HepG2 (cell line): ENCODE data around the gene CCDC88A. TPM values are rescaled to one million over a fixed set of nuclear protein-coding genes. Genes with fewer than 3 reads are reported as not detected.

Source experiments
- ATAC-seq: fragments of 200-7000 bp; cut with Tn5 transposase; 3 replicates; pipeline ENCODE4 v1.9.1; 2020; ENCODE audit warnings: mild to moderate bottlenecking, moderate library complexity
- BruUV-seq: library from RNA; stranded (reverse); fragments of 400-500 nt; replicated peaks from 2 replicates; lab custom pipeline; 2021; lab: Mats Ljungman, UMichigan
- CTCF ChIA-PET: fragments of 300-600 bp; formaldehyde crosslinking; extraction: SDS; loops from one replicate; lab custom pipeline; 2021; ENCODE audit warnings: low total read pairs, inconsistent platforms, low intra/inter-chr PET ratio; lab: Yijun Ruan, JAX
- POLR2A ChIA-PET: fragments of 350-600 bp; sonication (Branson Sonifier 250); formaldehyde crosslinking; loops from one replicate; lab custom pipeline; 2020; ENCODE audit warnings: antibody characterized with exemption, inconsistent platforms; lab: Yijun Ruan, JAX
- DNase-seq: peaks from one replicate; pipeline ENCODE4 v3.0.0-alpha.2; 2015; ENCODE audit warnings: low spot score
- FAIRE-seq: peaks from 3 replicates; lab custom pipeline; 2011; peaks lifted over from hg19 to GRCh38; lab: Jason Lieb, UNC
- H2AFZ ChIP-seq: one replicate; pipeline ENCODE4 v1.6.1; 2011; ENCODE audit warnings: low read length, inconsistent platforms
- H3K27ac ChIP-seq: fragments of 300-600 bp; 3 replicates; pipeline ENCODE4 v1.8.0; 2011; ENCODE audit warnings: mixed run types, mild to moderate bottlenecking, mixed read lengths, low read length, inconsistent platforms; ENCODE audit not compliant: insufficient read depth; ENCODE audit errors: extremely low read length
- H3K27me3 ChIP-seq, 2 experiments: fragments of 200-600 bp in 1 of 2; 2 replicates in 1 of 2; 3 replicates in 1 of 2; pipeline versions ENCODE4 v1.6.0 to v1.8.0; 2011; ENCODE audit warnings: low read length in 2 of 2, mild to moderate bottlenecking in 2 of 2, moderate library complexity in 2 of 2, inconsistent platforms in 1 of 2; ENCODE audit not compliant: insufficient read depth in 2 of 2, control insufficient read depth in 1 of 2
- H3K36me3 ChIP-seq, 2 experiments: fragments of 200-600 bp in 1 of 2; replicated peaks in 1 of 2; 2 replicates in 1 of 2; 3 replicates in 1 of 2; pipeline versions ENCODE4 v1.5.1 to v1.8.0; 2011; ENCODE audit warnings: low read length in 2 of 2, inconsistent platforms in 1 of 2; ENCODE audit not compliant: insufficient read depth in 2 of 2, control insufficient read depth in 1 of 2
- H3K4me1 ChIP-seq: 2 replicates; pipeline ENCODE4 v1.5.1; 2012; ENCODE audit warnings: low read length, inconsistent platforms; ENCODE audit not compliant: insufficient read depth
- H3K4me2 ChIP-seq: 2 replicates; pipeline ENCODE4 v1.6.0; 2011; ENCODE audit warnings: low read depth, low read length, inconsistent platforms
- H3K4me3 ChIP-seq, 3 experiments: fragments of 200-600 bp in 1 of 3; sonication (generic), shearing (Covaris generic) in 1 of 3; replicated peaks in 1 of 3; 2 replicates each; pipeline ENCODE4 v1.5.1; 2011 to 2016; ENCODE audit warnings: low read length in 3 of 3, inconsistent platforms in 2 of 3, low read depth in 2 of 3, mild to moderate bottlenecking in 2 of 3, control low read depth in 1 of 3, mixed read lengths in 1 of 3; ENCODE audit not compliant: insufficient read depth in 1 of 3
- H3K79me2 ChIP-seq: one replicate; pipeline ENCODE4 v1.6.1; 2011; ENCODE audit warnings: low read length, inconsistent platforms; ENCODE audit not compliant: insufficient read depth
- H3K9ac ChIP-seq: 2 replicates; pipeline ENCODE4 v1.6.0; 2011; ENCODE audit warnings: mild to moderate bottlenecking, low read depth, low read length, inconsistent platforms; ENCODE audit not compliant: insufficient read depth
- H3K9me3 ChIP-seq: 2 replicates; pipeline ENCODE4 v1.5.1; 2012; ENCODE audit warnings: mild to moderate bottlenecking, low read length
- H4K20me1 ChIP-seq: 2 replicates; pipeline ENCODE4 v1.6.0; 2011; ENCODE audit warnings: inconsistent platforms, mild to moderate bottlenecking, low read length, moderate library complexity; ENCODE audit not compliant: insufficient read depth
- KAT2B ChIP-seq: fragments of 150-350 bp; IDR thresholded peaks from 2 replicates; pipeline ENCODE4 v1.6.1; 2014; ENCODE audit warnings: low read depth, low read length, borderline replicate concordance
- MATR3 ChIP-seq: sonication (generic); formaldehyde crosslinking; IDR thresholded peaks from 2 replicates; pipeline ENCODE4 v1.4.0; 2020; ENCODE audit warnings: missing genetic modification reagents
- MED13 ChIP-seq: sonication (generic); formaldehyde crosslinking; IDR thresholded peaks from 2 replicates; pipeline ENCODE4 v1.5.0; 2020; ENCODE audit warnings: missing genetic modification reagents
- NFIC ChIP-seq: IDR thresholded peaks from 2 replicates; pipeline ENCODE4 v1.6.1; 2012; ENCODE audit warnings: mild to moderate bottlenecking, low read length, inconsistent platforms
- NRL ChIP-seq: sonication (generic); formaldehyde crosslinking; IDR thresholded peaks from 2 replicates; pipeline ENCODE4 v1.5.0; 2020; ENCODE audit warnings: missing genetic modification reagents, mild to moderate bottlenecking, moderate library complexity, borderline replicate concordance
- SMAD3 ChIP-seq: sonication (generic); formaldehyde crosslinking; IDR thresholded peaks from 2 replicates; pipeline ENCODE4 v1.4.0; 2020; ENCODE audit warnings: missing genetic modification reagents
- ZNF264 ChIP-seq: sonication (generic); formaldehyde crosslinking; IDR thresholded peaks from 2 replicates; pipeline ENCODE4 v1.4.0; 2020; ENCODE audit warnings: missing genetic modification reagents
- ZNF317 ChIP-seq: sonication (generic); formaldehyde crosslinking; IDR thresholded peaks from 2 replicates; pipeline ENCODE4 v1.5.0; 2020; ENCODE audit warnings: mild to moderate bottlenecking, missing genetic modification reagents
- ZNF513 ChIP-seq: sonication (generic); formaldehyde crosslinking; conservative IDR thresholded peaks from 2 replicates; pipeline ENCODE4 v1.5.0; 2020; ENCODE audit warnings: missing genetic modification reagents
- ZNF672 ChIP-seq: sonication (generic); formaldehyde crosslinking; IDR thresholded peaks from 2 replicates; pipeline ENCODE4 v1.8.1; 2022; ENCODE audit warnings: missing genetic modification reagents
- ZNF883 ChIP-seq: sonication (generic); formaldehyde crosslinking; IDR thresholded peaks from 2 replicates; pipeline ENCODE4 v1.5.1; 2020; ENCODE audit warnings: mild to moderate bottlenecking, missing genetic modification reagents; ENCODE audit errors: not compliant biosample characterization
- WGBS: methylation state at CpG from one replicate; pipeline ENCODE4 v1.1.6; 2017; ENCODE audit warnings: low lambda C conversion rate; 5-methylcytosine and 5-hydroxymethylcytosine counted together
- in situ Hi-C: cut with HindIII; loops from 2 replicates; pipeline ENCODE4 v1.10.0; 2017; ENCODE audit warnings: low pct_unique_long_range_greater_than_20kb; ENCODE audit not compliant: extremely low pct_ligation_motif_present
- intact Hi-C: fragments of 100-400 bp; cut with micrococcal nuclease; formaldehyde crosslinking; loops from one replicate; pipeline ENCODE4 v1.10.0; 2022; ENCODE audit not compliant: unreplicated experiment
- polyA plus RNA-seq, 8 experiments: library from polyadenylated mRNA; depleted of rRNA in 3 of 8; stranded (reverse) in 7 of 8; unstranded in 1 of 8; fragments of >200 nt; fragmentation: Illumina TruSeq in 4 of 8; extraction: Trizol in 4 of 8; gene quantifications; 2 replicates each; pipeline versions ENCODE4 v1.2.1 to v1.2.3, GENCODE V29; 2011 to 2016; ENCODE audit warnings: low read depth in 4 of 8, missing spikeins in 1 of 8, mixed read lengths in 1 of 8; ENCODE audit not compliant: insufficient read depth in 1 of 8
- total RNA-seq, 5 experiments: library from RNA; depleted of rRNA; stranded (reverse); fragments of >200 nt; fragmentation: Illumina TruSeq; extraction: Trizol; gene quantifications; 2 replicates each; pipeline ENCODE4 v1.2.3, GENCODE V29; 2016; ENCODE audit warnings: low read depth in 1 of 5

Gene CCDC88A
- total and polyA plus RNA-seq, 2 of the 13 experiments (the other 11 are each of a cell fraction or from before 2014, with no cell fraction given): 43.2 to 84.1 TPM

GRCh38 chr2:55431982-55432627 lies 12.4 kb upstream of the CCDC88A start (continued):
- no peak for TF ChIP-seq ZNF672 (CRISPR knock-in tag)

- WGBS: 2% methylated on average over 3 of the region's 3 CpGs
- POLR2A ChIA-PET: no interaction called here
These were observed 10.7 kb upstream of the CCDC88A start for GRCh38 chr2:55430211-55430975.

GRCh38 chr2:55428258-55428657 lies 8.6 kb upstream of the CCDC88A start:
- Histone ChIP-seq H3K4me3 (no peak overlapping the region), H3K4me1 (peaks cover 34% of the 10 kb centered on the region), H3K9me3 (no peaks in the 10 kb centered on the region), H3K36me3 (no peaks in the 10 kb centered on the region), H4K20me1 (no peaks in the 10 kb centered on the region), H3K9ac (no peak overlapping the region), H3K27ac (no peak overlapping the region), H3K4me2 (no peak overlapping the region), H3K79me2 (no peaks in the 10 kb centered on the region), H3K27me3 (no peaks in the 10 kb centered on the region), H2AFZ (no peak overlapping the region)
- WGBS: 56% methylated on average over 3 of the region's 3 CpGs
- in situ Hi-C loops (no loop called here), intact Hi-C loops (no loop called here)
- ATAC-seq: no peak
- POLR2A ChIA-PET: no interaction called here
- CTCF ChIA-PET: no interaction called here
- no TSS peak for BruUV-seq
- FAIRE-seq: no peak
- DNase-seq: no peak
- TF ChIP-seq NFIC (no peak), ZNF317 (CRISPR knock-in tag) (no peak), NRL (CRISPR knock-in tag) (no peak), KAT2B (0 out of 2 replicates have a peak, but pooled peaks have one; percentile 18), MATR3 (CRISPR knock-in tag) (no peak), ZNF264 (no peak), ZNF513 (CRISPR knock-in tag) (no peak), ZNF883 (CRISPR knock-in tag) (no peak), SMAD3 (CRISPR knock-in tag) (no peak)

More at GRCh38 chr2:55430211-55430975, 10.7 kb upstream of the CCDC88A start:
- Histone ChIP-seq H3K36me3 (no peaks in the 10 kb centered on the region), H4K20me1 (no peaks in the 10 kb centered on the region), H3K79me2 (no peaks in the 10 kb centered on the region), H3K4me1 (peaks cover 28% of the 10 kb centered on the region), H3K27ac (no peak overlapping the region), H3K9ac (no peak overlapping the region), H2AFZ (no peak overlapping the region), H3K4me2 (no peak overlapping the region), H3K4me3 (no peak overlapping the region), H3K9me3 (no peaks in the 10 kb centered on the region), H3K27me3 (no peaks in the 10 kb centered on the region)
- DNase-seq (no peak), ATAC-seq (no peak), FAIRE-seq (no peak)
- no peak for TF ChIP-seq MED13 (CRISPR knock-in tag)
- CTCF ChIA-PET: no interaction called here
- no TSS peak for BruUV-seq
- intact Hi-C loops: loop anchor here (10.0 kb wide), 2 partner anchors 116 to 416 kb away; no protein-coding TSS in a partner anchor
- in situ Hi-C loops: no loop called here
